Measurements from ENCODE around the gene ANXA4.

ANXA4 gene

DNA sequence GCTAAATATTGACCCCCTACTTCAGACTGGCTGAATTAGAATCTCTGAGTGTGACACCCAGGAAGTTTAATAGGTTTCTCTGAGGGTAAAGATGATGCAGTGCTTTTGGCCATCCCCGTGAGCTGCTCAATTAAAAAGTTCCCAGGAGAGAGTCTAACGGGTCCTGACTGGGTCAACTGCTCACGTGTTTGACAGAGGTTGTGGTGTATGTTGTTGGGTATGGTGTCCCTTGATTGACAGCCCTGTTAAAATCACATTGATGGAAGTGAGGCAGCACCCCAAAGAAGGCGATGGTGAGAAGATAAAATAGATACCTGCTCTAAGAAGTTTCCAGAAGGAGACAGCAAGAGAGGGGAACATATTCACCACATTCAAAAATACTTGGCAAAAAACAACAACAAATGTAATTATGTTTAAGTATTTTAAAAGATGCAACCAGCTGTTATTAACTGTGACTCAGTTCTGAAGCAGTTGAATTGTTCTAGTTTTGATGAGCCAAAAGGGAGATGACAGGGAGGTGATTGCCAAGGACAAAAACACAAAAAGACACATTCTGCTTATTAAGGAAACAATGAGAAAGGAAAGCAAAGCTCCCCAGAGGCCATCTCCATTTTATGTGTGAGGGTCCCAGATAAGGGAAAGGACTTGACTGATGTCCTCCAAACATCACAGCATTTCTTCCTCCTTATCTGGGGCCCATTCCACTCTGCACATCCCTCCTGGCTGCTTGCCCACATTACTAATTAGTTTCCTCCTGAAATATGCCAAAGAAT, 76.0 kb downstream of the ANXA4 start:
- no peak overlapping the region for H3K27ac ChIP-seq (ENCODE audit: poor library complexity, severe bottlenecking)
- TF ChIP-seq, protein P1, sequence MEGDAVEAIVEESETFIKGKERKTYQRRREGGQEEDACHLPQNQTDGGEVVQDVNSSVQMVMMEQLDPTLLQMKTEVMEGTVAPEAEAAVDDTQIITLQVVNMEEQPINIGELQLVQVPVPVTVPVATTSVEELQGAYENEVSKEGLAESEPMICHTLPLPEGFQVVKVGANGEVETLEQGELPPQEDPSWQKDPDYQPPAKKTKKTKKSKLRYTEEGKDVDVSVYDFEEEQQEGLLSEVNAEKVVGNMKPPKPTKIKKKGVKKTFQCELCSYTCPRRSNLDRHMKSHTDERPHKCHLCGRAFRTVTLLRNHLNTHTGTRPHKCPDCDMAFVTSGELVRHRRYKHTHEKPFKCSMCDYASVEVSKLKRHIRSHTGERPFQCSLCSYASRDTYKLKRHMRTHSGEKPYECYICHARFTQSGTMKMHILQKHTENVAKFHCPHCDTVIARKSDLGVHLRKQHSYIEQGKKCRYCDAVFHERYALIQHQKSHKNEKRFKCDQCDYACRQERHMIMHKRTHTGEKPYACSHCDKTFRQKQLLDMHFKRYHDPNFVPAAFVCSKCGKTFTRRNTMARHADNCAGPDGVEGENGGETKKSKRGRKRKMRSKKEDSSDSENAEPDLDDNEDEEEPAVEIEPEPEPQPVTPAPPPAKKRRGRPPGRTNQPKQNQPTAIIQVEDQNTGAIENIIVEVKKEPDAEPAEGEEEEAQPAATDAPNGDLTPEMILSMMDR (IDR thresholded peaks at IDR 0.05; ENCODE audit: poor library complexity, severe bottlenecking), result no peak
- no peak overlapping the region for H3K4me3 ChIP-seq (ENCODE audit: severe bottlenecking)
- DNase-seq (ENCODE audit: low spot score) (no peak), ATAC-seq (ENCODE audit: low read depth) (no peak)
- peaks cover 41% of the 10 kb centered on the region for H3K36me3 ChIP-seq (ENCODE audit: low read depth)
- no peaks in the 10 kb centered on the region for H3K27me3 ChIP-seq (ENCODE audit: insufficient read depth, poor library complexity, severe bottlenecking)
- H3K4me1 ChIP-seq (ENCODE audit: insufficient read depth, poor library complexity, severe bottlenecking), result no peaks in the 10 kb centered on the region
- no peaks in the 10 kb centered on the region for H3K9me3 ChIP-seq (ENCODE audit: severe bottlenecking)

DNA sequence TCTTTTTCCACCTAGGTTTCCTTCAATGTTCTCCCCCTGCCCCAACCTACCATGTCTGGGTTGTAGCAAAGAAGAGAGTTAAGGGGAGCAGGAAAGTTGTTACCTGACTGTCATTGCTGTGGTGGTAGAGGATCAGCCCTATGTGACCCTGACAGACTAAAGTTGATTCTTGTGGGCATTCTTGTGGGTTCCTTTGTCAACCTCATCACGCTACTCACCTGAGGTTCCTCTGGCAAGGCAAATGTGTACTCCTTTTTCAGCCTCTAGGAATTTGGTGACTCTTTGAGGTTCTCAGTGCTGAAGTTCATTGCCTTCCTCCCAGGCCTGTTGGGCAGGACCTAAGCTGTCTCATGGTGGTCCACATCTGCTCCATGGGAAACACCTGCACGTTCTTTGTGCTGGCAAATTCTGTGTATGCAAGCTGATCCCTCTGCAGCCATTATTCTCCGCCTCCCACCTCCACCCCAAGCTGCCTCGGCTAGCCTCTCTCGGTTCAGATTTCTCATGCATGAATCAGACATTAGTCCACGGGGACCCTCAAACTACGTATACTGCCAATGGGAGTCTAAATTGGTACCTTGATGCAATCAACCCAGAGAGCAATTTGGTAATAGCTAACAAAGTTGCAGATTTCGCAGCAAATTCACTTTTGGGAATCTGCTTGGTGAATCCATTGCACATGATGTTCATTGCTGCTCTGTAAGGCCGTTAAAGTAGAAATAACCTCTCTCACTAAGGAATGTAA, 86.0 kb downstream of the ANXA4 start:
- H3K27ac ChIP-seq (ENCODE audit: poor library complexity, severe bottlenecking), result no peak overlapping the region
- peaks cover 11% of the 10 kb centered on the region for H3K36me3 ChIP-seq (ENCODE audit: low read depth)
- no peaks in the 10 kb centered on the region for H3K27me3 ChIP-seq (ENCODE audit: insufficient read depth, poor library complexity, severe bottlenecking)
- H3K9me3 ChIP-seq (ENCODE audit: severe bottlenecking), result no peaks in the 10 kb centered on the region
- H3K4me3 ChIP-seq (ENCODE audit: severe bottlenecking), result no peak overlapping the region
- TF ChIP-seq, protein P1 (IDR thresholded peaks at IDR 0.05; ENCODE audit: poor library complexity, severe bottlenecking), result no peak
- H3K4me1 ChIP-seq (ENCODE audit: insufficient read depth, poor library complexity, severe bottlenecking), result peaks cover 8% of the 10 kb centered on the region
- DNase-seq (ENCODE audit: low spot score) (no peak), ATAC-seq (ENCODE audit: low read depth) (no peak)

DNA sequence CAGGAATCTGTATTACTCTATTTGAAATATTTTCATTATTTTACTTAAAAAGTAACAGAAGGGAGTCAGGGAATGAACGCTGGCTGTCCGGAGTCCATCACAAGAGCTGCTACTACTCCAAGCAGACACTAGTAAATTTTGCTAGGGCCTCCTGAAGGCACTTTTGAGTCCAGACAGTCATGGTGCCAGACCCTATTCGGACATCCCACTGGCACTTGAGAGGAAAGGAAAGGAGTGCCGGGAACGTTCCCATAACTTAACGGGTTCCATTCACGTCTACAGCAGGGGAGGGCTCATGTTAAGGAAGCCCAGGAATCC, 87.0 kb downstream of the ANXA4 start:
- DNase-seq (ENCODE audit: low spot score) (no peak), ATAC-seq (ENCODE audit: low read depth) (no peak; the same call in 2 of the 3 replicates)
- Histone ChIP-seq H3K27ac (ENCODE audit: poor library complexity, severe bottlenecking) (peak overlapping the region; percentile 23), H3K9me3 (ENCODE audit: severe bottlenecking) (no peaks in the 10 kb centered on the region), H3K27me3 (ENCODE audit: insufficient read depth, poor library complexity, severe bottlenecking) (no peaks in the 10 kb centered on the region), H3K36me3 (ENCODE audit: low read depth) (peaks cover 11% of the 10 kb centered on the region), H3K4me3 (ENCODE audit: severe bottlenecking) (peak overlapping the region; percentile 73), H3K4me1 (ENCODE audit: insufficient read depth, poor library complexity, severe bottlenecking) (peaks cover 8% of the 10 kb centered on the region)
- TF ChIP-seq, protein P1 (IDR thresholded peaks at IDR 0.05; ENCODE audit: poor library complexity, severe bottlenecking), result no peak

DNA sequence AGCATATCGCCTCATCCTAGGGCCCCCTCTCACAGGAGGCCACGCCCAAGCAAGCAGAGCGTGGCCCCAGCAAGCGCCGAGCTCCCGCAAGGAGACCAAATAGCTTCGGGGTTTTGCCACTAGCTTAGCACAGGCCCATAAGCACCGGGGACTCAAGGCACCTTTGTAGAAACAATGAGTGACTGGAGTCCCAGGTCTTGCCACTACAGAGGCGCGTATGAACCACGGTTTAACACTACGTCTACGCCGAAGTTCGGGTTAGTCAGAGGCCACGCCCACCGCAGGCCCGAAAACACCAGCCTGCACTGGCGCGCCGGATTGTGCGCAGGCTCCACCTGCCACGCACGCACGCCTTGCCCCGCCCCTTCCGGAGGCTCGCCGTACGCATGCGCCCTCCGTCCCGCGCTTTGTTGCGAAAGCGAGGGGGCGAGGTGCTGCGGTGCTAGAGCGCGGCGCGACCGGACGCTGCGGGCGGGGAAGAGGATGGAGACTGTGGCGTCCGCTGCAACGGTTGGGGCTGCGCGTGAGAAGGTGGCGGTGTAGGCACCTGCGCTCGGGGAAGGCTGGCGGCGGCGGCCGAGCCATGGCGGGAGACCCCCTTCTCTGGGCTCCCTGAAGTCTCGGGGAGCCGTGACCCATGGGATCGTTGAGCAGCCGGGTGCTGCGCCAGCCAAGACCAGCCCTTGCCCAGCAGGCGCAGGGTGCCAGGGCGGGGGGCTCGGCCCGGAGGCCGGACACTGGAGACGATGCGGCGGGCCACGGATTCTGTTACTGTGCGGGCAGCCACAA, 87.5 kb downstream of the ANXA4 start, which contains the start of gene GMCL1:
Gene GMCL1 (plus strand): TSS at position 405 of the 789 bp plus-strand sequence. CDS start 233 bp downstream, at position 638.
- ATAC-seq (ENCODE audit: low read depth) (peak; percentile 92), DNase-seq (ENCODE audit: low spot score) (peak; percentile 94)
- Histone ChIP-seq H3K4me3 (ENCODE audit: severe bottlenecking) (peak within 1 kb of the TSS; percentile 73), H3K27ac (ENCODE audit: poor library complexity, severe bottlenecking) (peak within 1 kb of the TSS; percentile 23), H3K9me3 (ENCODE audit: severe bottlenecking) (no peaks in the 10 kb centered on the region), H3K4me1 (ENCODE audit: insufficient read depth, poor library complexity, severe bottlenecking) (peaks cover 8% of the 10 kb centered on the region), H3K36me3 (ENCODE audit: low read depth) (peaks cover 15% of the 10 kb centered on the region), H3K27me3 (ENCODE audit: insufficient read depth, poor library complexity, severe bottlenecking) (no peaks in the 10 kb centered on the region)
- TF ChIP-seq, protein P1 (IDR thresholded peaks at IDR 0.05; ENCODE audit: poor library complexity, severe bottlenecking), result no peak
